Upper lobe of left lung (tissue), 6 donors: ENCODE results near the gene EGLN2. TPM values are rescaled to one million over a fixed set of nuclear protein-coding genes. Genes with fewer than 3 reads are reported as not detected.
"Not testable (repeated sequence)": the region's sequence is repeated elsewhere in the genome, so short reads cannot be mapped to it uniquely, and the experiment has no call there.

ENCODE experiments used
- ATAC-seq, 2 donors: fragments of 200-7000 bp; cut with Tn5 transposase; one replicate each; pipeline ENCODE4 v1.9.1; 2022; ENCODE audit warnings: mild to moderate bottlenecking in 2 of 2, moderate library complexity in 2 of 2; ENCODE audit not compliant: low FRiP score in 2 of 2
- DNase-seq, 2 donors: peaks; one replicate each; pipeline ENCODE4 v3.0.0-alpha.2; 2019 to 2020
- H3K27ac ChIP-seq, 4 donors: fragments of 200-600 bp; sonication (generic); one replicate each; pipeline ENCODE4 v1.5.1; 2016 to 2019
- H3K27me3 ChIP-seq, 4 donors: fragments of 200-600 bp; sonication (generic); one replicate each; pipeline ENCODE4 v1.5.1; 2017 to 2019
- H3K36me3 ChIP-seq, 4 donors: fragments of 200-600 bp; sonication (generic); one replicate each; pipeline ENCODE4 v1.5.1; 2016 to 2019
- H3K4me1 ChIP-seq, 4 donors: fragments of 200-600 bp; sonication (generic); one replicate each; pipeline ENCODE4 v1.5.1; 2018 to 2019
- H3K4me3 ChIP-seq, 4 donors: fragments of 200-600 bp; sonication (generic); one replicate each; pipeline ENCODE4 v1.5.1; 2017 to 2019; ENCODE audit warnings: mild to moderate bottlenecking in 2 of 4, moderate library complexity in 1 of 4
- H3K9me3 ChIP-seq, 4 donors: fragments of 200-600 bp; sonication (generic); one replicate each; pipeline ENCODE4 v1.5.1; 2018 to 2019
- EP300 ChIP-seq, 4 donors: sonication (generic); formaldehyde crosslinking; IDR thresholded peaks; one replicate each; pipeline ENCODE4 v1.5.1; 2017; ENCODE audit warnings: antibody characterized with exemption in 4 of 4, control low read depth in 2 of 4
- POLR2A ChIP-seq, 4 donors: fragments of 450-650 bp; IDR thresholded peaks; one replicate each; pipeline ENCODE4 v1.5.1; 2016 to 2017; ENCODE audit warnings: antibody characterized with exemption in 4 of 4, mild to moderate bottlenecking in 2 of 4
- POLR2AphosphoS5 ChIP-seq, 2 donors: sonication (generic); formaldehyde crosslinking; IDR thresholded peaks; one replicate each; pipeline ENCODE4 v1.5.1; 2017; ENCODE audit warnings: antibody characterized with exemption in 2 of 2
- WGBS, 2 donors: methylation state at CpG; one replicate each; pipeline ENCODE4 v1.1.5; 2017 to 2018; 5-methylcytosine and 5-hydroxymethylcytosine counted together
- total RNA-seq, 6 donors: library from RNA; depleted of rRNA in 4 of 6; stranded (reverse); fragments of >200 nt in 4 of 6; gene quantifications; one replicate each; pipeline versions ENCODE4 v1.1.0 to v1.2.1, GENCODE V29; 2016 to 2021
- TF ChIP-seq, protein P1 (sequence below), 6 experiments: fragments of 450-650 bp in 4 of 6; fragments of 200-600 bp in 2 of 6; sonication (generic) in 2 of 6; IDR thresholded peaks; one replicate each; pipeline ENCODE4 v1.5.1; 2016 to 2019; ENCODE audit warnings: antibody characterized with exemption in 6 of 6
- donor health status: DM: no; HTN: no; CAD: no; lungs with moderate emphysema.
- donor health status: DM: no; HTN: yes; CAD: no; lungs with severe emphysema.

The EGLN2 gene
- total RNA-seq, 6 donors from 2014 or later, result 170 to 353 (median 211) TPM

- no peak for TF ChIP-seq EP300 (IDR thresholded peaks at IDR 0.05)
- no peak for TF ChIP-seq POLR2AphosphoS5 (IDR thresholded peaks at IDR 0.05)
- TF ChIP-seq, protein P1, sequence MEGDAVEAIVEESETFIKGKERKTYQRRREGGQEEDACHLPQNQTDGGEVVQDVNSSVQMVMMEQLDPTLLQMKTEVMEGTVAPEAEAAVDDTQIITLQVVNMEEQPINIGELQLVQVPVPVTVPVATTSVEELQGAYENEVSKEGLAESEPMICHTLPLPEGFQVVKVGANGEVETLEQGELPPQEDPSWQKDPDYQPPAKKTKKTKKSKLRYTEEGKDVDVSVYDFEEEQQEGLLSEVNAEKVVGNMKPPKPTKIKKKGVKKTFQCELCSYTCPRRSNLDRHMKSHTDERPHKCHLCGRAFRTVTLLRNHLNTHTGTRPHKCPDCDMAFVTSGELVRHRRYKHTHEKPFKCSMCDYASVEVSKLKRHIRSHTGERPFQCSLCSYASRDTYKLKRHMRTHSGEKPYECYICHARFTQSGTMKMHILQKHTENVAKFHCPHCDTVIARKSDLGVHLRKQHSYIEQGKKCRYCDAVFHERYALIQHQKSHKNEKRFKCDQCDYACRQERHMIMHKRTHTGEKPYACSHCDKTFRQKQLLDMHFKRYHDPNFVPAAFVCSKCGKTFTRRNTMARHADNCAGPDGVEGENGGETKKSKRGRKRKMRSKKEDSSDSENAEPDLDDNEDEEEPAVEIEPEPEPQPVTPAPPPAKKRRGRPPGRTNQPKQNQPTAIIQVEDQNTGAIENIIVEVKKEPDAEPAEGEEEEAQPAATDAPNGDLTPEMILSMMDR (IDR thresholded peaks at IDR 0.05), result no peak
- no peak for TF ChIP-seq POLR2A (IDR thresholded peaks at IDR 0.05)
- 92 to 96% methylated on average over 5 of the region's 5 CpGs for WGBS, 2 donors
- no peak overlapping the region for H3K27ac ChIP-seq
Measured at GRCh38 chr19:40780582-40780981, 18.4 kb upstream of the EGLN2 start.

GRCh38 chr19:40781140-40781539, 17.9 kb upstream of the EGLN2 start:
- ATAC-seq (no peak), DNase-seq (no peak)
- H3K27ac ChIP-seq, result no peak overlapping the region
- TF ChIP-seq POLR2AphosphoS5 (IDR thresholded peaks at IDR 0.05) (no peak), EP300 (IDR thresholded peaks at IDR 0.05) (no peak), POLR2A (IDR thresholded peaks at IDR 0.05) (no peak)
- TF ChIP-seq, protein P1 (IDR thresholded peaks at IDR 0.05), result no peak
- WGBS, 2 donors, result 90 to 96% methylated on average over 7 of the region's 7 CpGs
- peaks cover 13 to 20% (median 18%) of the 10 kb centered on the region in 4 donors for H3K4me1 ChIP-seq
- H3K9me3 ChIP-seq, result no peaks in the 10 kb centered on the region
- no peaks in the 10 kb centered on the region for H3K27me3 ChIP-seq
- peaks cover 0 to 18% (median 9%) of the 10 kb centered on the region in 4 donors for H3K36me3 ChIP-seq
- no peak overlapping the region for H3K4me3 ChIP-seq

More at GRCh38 chr19:40780582-40780981, 18.4 kb upstream of the EGLN2 start:
- Histone ChIP-seq H3K4me1 (peaks cover 13 to 20% (median 18%) of the 10 kb centered on the region in 4 donors), H3K4me3 (no peak overlapping the region), H3K36me3 (peaks cover 0 to 15% (median 9%) of the 10 kb centered on the region in 4 donors), H3K27me3 (no peaks in the 10 kb centered on the region), H3K9me3 (no peaks in the 10 kb centered on the region)
- no peak for ATAC-seq
- DNase-seq, result no peak

- H3K4me1 ChIP-seq, result peaks cover 6 to 9% (median 7%) of the 10 kb centered on the region in 4 donors
- no peaks in the 10 kb centered on the region for H3K9me3 ChIP-seq
- 90 to 95% methylated on average over 5 to 12 of the region's 14 CpGs for WGBS, 2 donors
- no peaks in the 10 kb centered on the region for H3K27me3 ChIP-seq
- no peak overlapping the region for H3K27ac ChIP-seq
- TF ChIP-seq POLR2AphosphoS5 (IDR thresholded peaks at IDR 0.05) (no peak), POLR2A (IDR thresholded peaks at IDR 0.05) (no peak)
- TF ChIP-seq, protein P1 (IDR thresholded peaks at IDR 0.05), result no peak
- H3K4me3 ChIP-seq, result no peak overlapping the region
- ATAC-seq, result no peak
- H3K36me3 ChIP-seq, result peaks cover 0 to 30% (median 16%) of the 10 kb centered on the region in 4 donors
- DNase-seq, result peak in 1 of 2 donors; percentile 55
Measured at GRCh38 chr19:40783711-40784110, 15.3 kb upstream of the EGLN2 start.

GRCh38 chr19:40784146-40784545, 14.8 kb upstream of the EGLN2 start:
- 100% methylated on average over 1 to 2 of the region's 2 CpGs for WGBS, 2 donors
- not testable (repeated sequence) for ATAC-seq, H3K4me3 ChIP-seq, H3K9me3 ChIP-seq, DNase-seq, H3K27ac ChIP-seq, H3K4me1 ChIP-seq, H3K27me3 ChIP-seq
- peaks cover 0 to 30% (median 16%) of the 10 kb centered on the region in 4 donors for H3K36me3 ChIP-seq

- no peak for ATAC-seq
- peaks cover 0 to 30% (median 16%) of the 10 kb centered on the region in 4 donors for H3K36me3 ChIP-seq
- peaks cover 0 to under 1% (median 0%) of the 10 kb centered on the region in 4 donors for H3K4me1 ChIP-seq
- no peaks in the 10 kb centered on the region for H3K9me3 ChIP-seq
- no peak overlapping the region for H3K4me3 ChIP-seq
- no peak for DNase-seq
- TF ChIP-seq EP300 (IDR thresholded peaks at IDR 0.05) (no peak), POLR2A (IDR thresholded peaks at IDR 0.05) (no peak), POLR2AphosphoS5 (IDR thresholded peaks at IDR 0.05) (no peak)
- TF ChIP-seq, protein P1 (IDR thresholded peaks at IDR 0.05), result no peak
- WGBS, 2 donors, result 78 to 91% methylated on average over 1 of the region's 1 CpG
- H3K27ac ChIP-seq, result no peak overlapping the region
- no peaks in the 10 kb centered on the region for H3K27me3 ChIP-seq
Measured at GRCh38 chr19:40785526-40785925, 13.5 kb upstream of the EGLN2 start.
